ENCODE data around the gene PHF3.

GRCh38 chr6:63739094-63739687, 103.6 kb downstream of the PHF3 start:
- TF ChIP-seq CTCF (conservative IDR thresholded peaks at IDR 0.05; ENCODE audit: low read depth in 2 of 2) (no peak), REST (IDR thresholded peaks at IDR 0.05; ENCODE audit: unreplicated experiment) (no peak), ZNF114 (CRISPR knock-in tag; IDR thresholded peaks at IDR 0.05) (no peak), POLR2AphosphoS5 (IDR thresholded peaks at IDR 0.05; ENCODE audit: low read depth) (no peak), ETS1 (IDR thresholded peaks at IDR 0.05) (no peak), CREB1 (CRISPR knock-in tag; IDR thresholded peaks at IDR 0.05; ENCODE audit: low read depth) (no peak), EZH2phosphoT487 (IDR thresholded peaks at IDR 0.05; ENCODE audit: unreplicated experiment) (no peak), EZH2 (IDR thresholded peaks at IDR 0.05; ENCODE audit: low read depth, unreplicated experiment) (no peak), JUNB (IDR thresholded peaks at IDR 0.05; ENCODE audit: unreplicated experiment) (no peak), NANOG (IDR thresholded peaks at IDR 0.05; ENCODE audit: borderline replicate concordance) (no peak), ZNF462 (CRISPR knock-in tag; IDR thresholded peaks at IDR 0.05) (no peak)
